Measurements from ENCODE around the gene RB1. TPM values are rescaled to one million over a fixed set of nuclear protein-coding genes. Genes with fewer than 3 reads are reported as not detected.

Gene RB1
- total RNA-seq, 1 experiment from 2014 or later = 18.8 TPM

- TF ChIP-seq ZNF532 (CRISPR knock-in tag; IDR thresholded peaks at IDR 0.05; ENCODE audit: borderline replicate concordance) (no peak), ZNF232 (CRISPR knock-in tag; IDR thresholded peaks at IDR 0.05) (no peak), GTF2I (CRISPR knock-in tag; conservative IDR thresholded peaks at IDR 0.05) (no peak), ZNF396 (CRISPR knock-in tag; IDR thresholded peaks at IDR 0.05; ENCODE audit: borderline replicate concordance) (no peak), EMX1 (CRISPR knock-in tag; IDR thresholded peaks at IDR 0.05) (no peak)
These were observed 11.8 kb upstream of the RB1 start (continued) for GRCh38 chr13:48291730-48292129.

GRCh38 chr13:48292650-48293049 lies 10.9 kb upstream of the RB1 start:
- ChIA-PET CTCF (no interaction called here), POLR2A (no interaction called here)
- DNase-seq (ENCODE audit: low spot score) (no peak), ATAC-seq (no peak)
- Mint-ChIP-seq H3K4me3 (no peak overlapping the region), H3K4me1 (0 out of 2 replicates have a peak, but pooled peaks cover 4% of the 10 kb centered on the region), H3K27me3 (ENCODE audit: low read depth) (peaks cover 3% of the 10 kb centered on the region; the same call in 1 of the 2 replicates), H3K27ac (no peak overlapping the region), H3K36me3 (no peaks in the 10 kb centered on the region), H3K9me3 (no peaks in the 10 kb centered on the region)
- no peak for TF ChIP-seq NFE2L1 (CRISPR knock-in tag; IDR thresholded peaks at IDR 0.05)
- no peak for TF ChIP-seq CTCF (IDR thresholded peaks at IDR 0.05)
- TF ChIP-seq E2F4 (CRISPR knock-in tag; IDR thresholded peaks at IDR 0.05; ENCODE audit: borderline replicate concordance, low read depth) = no peak
- no peak for TF ChIP-seq SP1 (CRISPR knock-in tag; conservative IDR thresholded peaks at IDR 0.05)
- no peak for TF ChIP-seq GRHL2 (CRISPR knock-in tag; IDR thresholded peaks at IDR 0.05; ENCODE audit: insufficient replicate concordance, severe bottlenecking)
- no peak for TF ChIP-seq ATF1 (CRISPR knock-in tag; IDR thresholded peaks at IDR 0.05)
- TF ChIP-seq PRDM15 (CRISPR knock-in tag; IDR thresholded peaks at IDR 0.05) = no peak
- no peak for TF ChIP-seq ZNF121 (CRISPR knock-in tag; IDR thresholded peaks at IDR 0.05)
- no peak for TF ChIP-seq GABPB1 (CRISPR knock-in tag; IDR thresholded peaks at IDR 0.05)
- TF ChIP-seq ZNF138 (CRISPR knock-in tag; conservative IDR thresholded peaks at IDR 0.05) = no peak
- TF ChIP-seq PRRX2 (CRISPR knock-in tag; IDR thresholded peaks at IDR 0.05) = no peak
- TF ChIP-seq E2F1 (CRISPR knock-in tag; IDR thresholded peaks at IDR 0.05) = no peak
- no peak for TF ChIP-seq ATF6 (CRISPR knock-in tag; IDR thresholded peaks at IDR 0.05)
- no peak for TF ChIP-seq ZNF396 (CRISPR knock-in tag; IDR thresholded peaks at IDR 0.05; ENCODE audit: borderline replicate concordance)
- TF ChIP-seq SMAD3 (CRISPR knock-in tag; IDR thresholded peaks at IDR 0.05; ENCODE audit: borderline replicate concordance) = no peak
- TF ChIP-seq RELA (CRISPR knock-in tag; IDR thresholded peaks at IDR 0.05; ENCODE audit: borderline replicate concordance) = no peak
- no peak for TF ChIP-seq ZNF512 (CRISPR knock-in tag; IDR thresholded peaks at IDR 0.05; ENCODE audit: borderline replicate concordance)
